Measurements from ENCODE around the gene VOPP1. TPM values are rescaled to one million over a fixed set of nuclear protein-coding genes. Genes with fewer than 3 reads are reported as not detected.
"Not testable (repeated sequence)": the region's sequence is repeated elsewhere in the genome, so short reads cannot be mapped to it uniquely, and the experiment has no call there.

Gene VOPP1
- total RNA-seq, 2 experiments from 2014 or later = 64.9 to 67.2 TPM

GRCh38 chr7:55517191-55517633 is 55.1 kb downstream of the VOPP1 start:
- Mint-ChIP-seq H3K36me3 (peaks cover 51% of the 10 kb centered on the region), H3K4me3 (no peak overlapping the region), H3K27ac (peak overlapping the region; percentile 43), H3K27me3 (no peaks in the 10 kb centered on the region), H3K9me3 (no peaks in the 10 kb centered on the region), H3K4me1 (ENCODE audit: low read depth) (peaks cover 76% of the 10 kb centered on the region)
- ChIA-PET CTCF (interaction anchor here (1.2 to 2.8 kb wide), 5 partner anchors 18 to 557 kb away, joined by 3 to 14 read pairs (median 4); no protein-coding TSS in a partner anchor), POLR2A (interaction anchor here (0.6 to 3.8 kb wide), 9 partner anchors 9 to 208 kb away, joined by 3 to 65 read pairs (median 5); no protein-coding TSS in a partner anchor)
- intact Hi-C loops (cut with micrococcal nuclease) = loop anchor here (1.0 to 5.0 kb wide), 7 partner anchors 15 to 208 kb away; partner anchors contain the start of gene LANCL2
- DNase-seq = peak; percentile 88

GRCh38 chr7:55516409-55516808 is 55.9 kb downstream of the VOPP1 start:
- no peaks in the 10 kb centered on the region for H3K27me3 Mint-ChIP-seq
- H3K9me3 Mint-ChIP-seq = no peaks in the 10 kb centered on the region
- H3K27ac Mint-ChIP-seq = peak overlapping the region; percentile 74
- H3K36me3 Mint-ChIP-seq = peaks cover 51% of the 10 kb centered on the region
- intact Hi-C loops (cut with micrococcal nuclease) = loop anchor here (1.0 to 5.0 kb wide), 4 partner anchors 8 to 149 kb away; partner anchors contain the start of gene LANCL2
- H3K4me1 Mint-ChIP-seq (ENCODE audit: low read depth) = peaks cover 81% of the 10 kb centered on the region
- H3K4me3 Mint-ChIP-seq = peak overlapping the region; percentile 18
- ChIA-PET CTCF (interaction anchor here (0.8 to 2.8 kb wide), 7 partner anchors 10 to 558 kb away, joined by 3 to 14 read pairs (median 3); no protein-coding TSS in a partner anchor), POLR2A (interaction anchor here (0.6 to 3.8 kb wide), 9 partner anchors 8 to 207 kb away, joined by 3 to 65 read pairs (median 4); no protein-coding TSS in a partner anchor)
- peak; percentile 72 for DNase-seq

- H3K9me3 Mint-ChIP-seq = no peaks in the 10 kb centered on the region
- H3K27ac Mint-ChIP-seq = peak overlapping the region; percentile 74
- H3K4me3 Mint-ChIP-seq = peak overlapping the region; percentile 18
- CTCF ChIA-PET = interaction anchor here (0.6 to 2.8 kb wide), 7 partner anchors 10 to 559 kb away, joined by 3 to 14 read pairs (median 3); no protein-coding TSS in a partner anchor
- peaks cover 51% of the 10 kb centered on the region for H3K36me3 Mint-ChIP-seq
- DNase-seq = peak; percentile 53
- H3K4me1 Mint-ChIP-seq (ENCODE audit: low read depth) = peaks cover 82% of the 10 kb centered on the region
- H3K27me3 Mint-ChIP-seq = no peaks in the 10 kb centered on the region
- POLR2A ChIA-PET = interaction anchor here (0.7 to 3.8 kb wide), 5 partner anchors 10 to 207 kb away, joined by 3 to 65 read pairs (median 5); no protein-coding TSS in a partner anchor
- intact Hi-C loops (cut with micrococcal nuclease) = loop anchor here (1.0 to 5.0 kb wide), 4 partner anchors 7 to 148 kb away; partner anchors contain the start of gene LANCL2
These were observed 56.6 kb downstream of the VOPP1 start for GRCh38 chr7:55515569-55516279.

- Mint-ChIP-seq H3K9me3 (no peaks in the 10 kb centered on the region), H3K27me3 (no peaks in the 10 kb centered on the region), H3K27ac (no peak overlapping the region), H3K4me1 (ENCODE audit: low read depth) (peaks cover 82% of the 10 kb centered on the region), H3K4me3 (no peak overlapping the region), H3K36me3 (peaks cover 51% of the 10 kb centered on the region)
- POLR2A ChIA-PET = interaction anchor here (0.6 to 3.8 kb wide), 2 partner anchors 19 to 205 kb away, joined by 4 to 65 read pairs; no protein-coding TSS in a partner anchor
- CTCF ChIA-PET = interaction anchor here (1.0 to 2.8 kb wide), 2 partner anchors 20 to 79 kb away, joined by 5 to 14 read pairs; no protein-coding TSS in a partner anchor
- intact Hi-C loops (cut with micrococcal nuclease) = loop anchor here (5.0 kb wide), 3 partner anchors 32 to 147 kb away; partner anchors contain the start of gene LANCL2
- no peak for DNase-seq
These were observed 57.6 kb downstream of the VOPP1 start for GRCh38 chr7:55514546-55515265.

GRCh38 chr7:55513868-55514267 is 58.4 kb downstream of the VOPP1 start:
- Mint-ChIP-seq H3K27me3 (no peaks in the 10 kb centered on the region), H3K36me3 (peaks cover 47% of the 10 kb centered on the region), H3K27ac (no peak overlapping the region), H3K9me3 (no peaks in the 10 kb centered on the region), H3K4me3 (no peak overlapping the region), H3K4me1 (ENCODE audit: low read depth) (peaks cover 82% of the 10 kb centered on the region)
- no peak for DNase-seq
- intact Hi-C loops (cut with micrococcal nuclease) = no loop called here
- CTCF ChIA-PET = no interaction called here
- POLR2A ChIA-PET = no interaction called here

- DNase-seq = no peak
- CTCF ChIA-PET = no interaction called here
- intact Hi-C loops (cut with micrococcal nuclease) = no loop called here
- Mint-ChIP-seq H3K27ac (no peak overlapping the region), H3K4me3 (no peak overlapping the region), H3K27me3 (no peaks in the 10 kb centered on the region), H3K4me1 (ENCODE audit: low read depth) (peaks cover 82% of the 10 kb centered on the region), H3K9me3 (no peaks in the 10 kb centered on the region), H3K36me3 (peaks cover 36% of the 10 kb centered on the region)
- POLR2A ChIA-PET = no interaction called here
These were observed 59.6 kb downstream of the VOPP1 start for GRCh38 chr7:55512635-55513191.

- Mint-ChIP-seq H3K4me3 (no peak overlapping the region), H3K27me3 (no peaks in the 10 kb centered on the region), H3K4me1 (ENCODE audit: low read depth) (peaks cover 79% of the 10 kb centered on the region), H3K9me3 (no peaks in the 10 kb centered on the region), H3K27ac (no peak overlapping the region), H3K36me3 (peaks cover 27% of the 10 kb centered on the region)
- intact Hi-C loops (cut with micrococcal nuclease) = no loop called here
- CTCF ChIA-PET = interaction anchor here (0.8 kb wide), 1 partner anchor 13 kb away, joined by 3 read pairs; no protein-coding TSS in a partner anchor
- no peak for DNase-seq
- POLR2A ChIA-PET = no interaction called here
These were observed 61.7 kb downstream of the VOPP1 start for GRCh38 chr7:55510621-55511020.

- H3K4me3 Mint-ChIP-seq; DNase-seq; H3K9me3 Mint-ChIP-seq; H3K27me3 Mint-ChIP-seq; H3K27ac Mint-ChIP-seq; CTCF ChIA-PET; intact Hi-C loops (cut with micrococcal nuclease): not testable (repeated sequence)
- Mint-ChIP-seq H3K36me3 (peaks cover 25% of the 10 kb centered on the region), H3K4me1 (ENCODE audit: low read depth) (peaks cover 77% of the 10 kb centered on the region)
- POLR2A ChIA-PET = interaction anchor here (2.4 kb wide), 1 partner anchor 62 kb away, joined by 22 read pairs; the partner anchor contains the start of gene VOPP1
These were observed 62.1 kb downstream of the VOPP1 start for GRCh38 chr7:55510206-55510605.

GRCh38 chr7:55509322-55509721 is 63.0 kb downstream of the VOPP1 start:
- CTCF ChIA-PET = interaction anchor here (0.6 to 2.0 kb wide), 5 partner anchors 10 to 95 kb away, joined by 3 to 16 read pairs (median 4); no protein-coding TSS in a partner anchor
- POLR2A ChIA-PET = interaction anchor here (0.6 to 4.3 kb wide), 5 partner anchors 8 to 63 kb away, joined by 3 to 39 read pairs (median 14); partner anchors contain the start of gene VOPP1
- no peak overlapping the region for H3K4me3 Mint-ChIP-seq
- peak overlapping the region; percentile 45 for H3K27ac Mint-ChIP-seq
- peaks cover 79% of the 10 kb centered on the region for H3K4me1 Mint-ChIP-seq (ENCODE audit: low read depth)
- H3K27me3 Mint-ChIP-seq = no peaks in the 10 kb centered on the region
- intact Hi-C loops (cut with micrococcal nuclease) = loop anchor here (2.0 kb wide), 2 partner anchors 49 to 513 kb away; no protein-coding TSS in a partner anchor
- H3K9me3 Mint-ChIP-seq = no peaks in the 10 kb centered on the region
- DNase-seq = no peak
- H3K36me3 Mint-ChIP-seq = peaks cover 24% of the 10 kb centered on the region

- POLR2A ChIA-PET = interaction anchor here (0.6 to 4.3 kb wide), 5 partner anchors 9 to 64 kb away, joined by 3 to 39 read pairs (median 14); partner anchors contain the start of gene VOPP1
- intact Hi-C loops (cut with micrococcal nuclease) = loop anchor here (1.0 to 2.0 kb wide), 6 partner anchors 8 to 512 kb away; no protein-coding TSS in a partner anchor
- CTCF ChIA-PET = interaction anchor here (0.7 to 2.0 kb wide), 6 partner anchors 13 to 95 kb away, joined by 3 to 16 read pairs (median 4); no protein-coding TSS in a partner anchor
- Mint-ChIP-seq H3K27me3 (no peaks in the 10 kb centered on the region), H3K36me3 (peaks cover 18% of the 10 kb centered on the region), H3K4me1 (ENCODE audit: low read depth) (peaks cover 79% of the 10 kb centered on the region), H3K27ac (peak overlapping the region; percentile 74), H3K4me3 (no peak overlapping the region), H3K9me3 (no peaks in the 10 kb centered on the region)
- peak; percentile 53 for DNase-seq
These were observed 63.9 kb downstream of the VOPP1 start for GRCh38 chr7:55508221-55509011.

Measured in activated CD4-positive, alpha-beta memory T cell treated with anti-CD3 and anti-CD28 coated beads for 36 hours (primary cell).